Activated CD4-positive, alpha-beta T cell treated with anti-CD3 and anti-CD28 coated beads, Interleukin-2, amount 50 U/mL, for 1 hour (primary cell): ENCODE results near the gene LGALS9C.
"Not testable (repeated sequence)": the region's sequence is repeated elsewhere in the genome, so short reads cannot be mapped to it uniquely, and the experiment has no call there.

ENCODE experiments used
- DNase-seq: peaks from one replicate; pipeline ENCODE4 v3.0.0-alpha.2; 2020

Gene LGALS9C

DNA sequence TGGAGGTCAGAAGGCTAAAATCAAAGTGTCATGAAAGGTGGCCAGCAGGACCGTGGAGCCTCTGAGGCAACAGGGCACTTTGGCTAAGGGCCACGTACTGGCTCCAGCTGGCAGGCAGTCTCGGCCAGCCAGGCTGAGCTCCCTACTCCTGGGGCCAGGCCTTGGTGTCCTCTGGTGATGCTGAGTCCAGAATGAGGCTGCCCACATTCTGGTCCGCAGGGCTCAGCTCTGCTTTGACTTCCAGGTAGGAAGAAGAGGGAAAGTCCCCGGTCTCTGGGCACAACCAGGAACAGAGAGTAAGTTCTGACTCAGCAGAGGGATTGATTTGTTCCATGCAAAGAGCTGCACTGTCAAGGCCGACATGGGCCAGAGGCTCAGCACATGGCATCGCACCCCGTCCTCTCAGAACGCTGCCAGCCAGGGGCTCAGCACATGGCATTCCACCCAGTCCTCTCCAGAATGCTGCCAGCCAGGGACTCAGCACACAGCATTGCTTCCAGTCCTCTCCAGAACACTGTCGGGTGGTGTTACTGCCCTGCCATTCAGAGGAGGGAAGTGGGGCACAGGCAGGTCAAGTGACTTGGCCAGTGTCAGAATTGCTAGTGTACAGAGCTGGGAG is 2.5 kb downstream of the LGALS9C start:
- DNase-seq, result not testable (repeated sequence)

GRCh38 chr17:18481775-18482174 is 5.2 kb downstream of the LGALS9C start:
- DNase-seq, result not testable (repeated sequence)

DNA sequence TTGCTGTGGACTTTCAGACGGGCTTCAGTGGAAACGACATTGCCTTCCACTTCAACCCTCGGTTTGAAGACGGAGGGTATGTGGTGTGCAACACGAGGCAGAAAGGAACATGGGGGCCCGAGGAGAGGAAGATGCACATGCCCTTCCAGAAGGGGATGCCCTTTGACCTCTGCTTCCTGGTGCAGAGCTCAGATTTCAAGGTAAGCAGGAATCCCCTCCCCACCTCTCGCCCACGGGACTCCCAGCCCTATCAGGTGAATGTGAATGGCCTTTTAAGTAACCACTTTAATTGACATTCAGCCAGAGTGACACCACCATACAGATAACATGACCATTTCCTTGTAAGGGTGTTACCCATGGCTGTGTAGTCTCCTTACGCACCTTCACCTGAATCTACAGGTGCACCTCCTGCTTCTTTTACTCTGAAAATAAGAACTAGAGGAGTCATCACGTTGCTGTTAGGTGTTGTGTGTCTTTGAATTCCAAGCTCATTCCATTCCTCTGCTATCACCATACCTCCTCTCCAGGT is 9.4 kb downstream of the LGALS9C start:
- not testable (repeated sequence) for DNase-seq

GRCh38 chr17:18487633-18488032 is 11.0 kb downstream of the LGALS9C start:
- not testable (repeated sequence) for DNase-seq

- not testable (repeated sequence) for DNase-seq
These were observed 12.0 kb downstream of the LGALS9C start for GRCh38 chr17:18488622-18489021.

DNA sequence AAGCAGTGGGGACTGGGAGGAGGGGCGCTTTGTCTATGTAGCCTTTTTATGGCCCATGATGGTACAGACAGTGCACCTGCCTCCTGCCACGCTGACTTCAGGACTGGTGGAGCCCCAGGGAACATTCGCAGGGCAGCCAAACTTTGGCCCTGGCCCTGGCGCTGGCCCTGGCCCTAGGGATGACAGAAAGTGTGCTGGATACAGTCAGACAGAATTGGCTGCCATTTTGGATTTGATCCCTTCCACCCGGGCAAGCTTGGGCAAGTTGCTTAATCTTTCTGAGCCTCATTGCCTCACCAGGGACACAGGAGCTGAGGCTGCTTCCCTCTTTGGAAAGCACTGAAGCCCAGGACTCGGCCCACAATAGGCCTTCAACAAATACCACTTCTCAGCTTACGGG is 13.4 kb downstream of the LGALS9C start:
- DNase-seq, result not testable (repeated sequence)

DNA sequence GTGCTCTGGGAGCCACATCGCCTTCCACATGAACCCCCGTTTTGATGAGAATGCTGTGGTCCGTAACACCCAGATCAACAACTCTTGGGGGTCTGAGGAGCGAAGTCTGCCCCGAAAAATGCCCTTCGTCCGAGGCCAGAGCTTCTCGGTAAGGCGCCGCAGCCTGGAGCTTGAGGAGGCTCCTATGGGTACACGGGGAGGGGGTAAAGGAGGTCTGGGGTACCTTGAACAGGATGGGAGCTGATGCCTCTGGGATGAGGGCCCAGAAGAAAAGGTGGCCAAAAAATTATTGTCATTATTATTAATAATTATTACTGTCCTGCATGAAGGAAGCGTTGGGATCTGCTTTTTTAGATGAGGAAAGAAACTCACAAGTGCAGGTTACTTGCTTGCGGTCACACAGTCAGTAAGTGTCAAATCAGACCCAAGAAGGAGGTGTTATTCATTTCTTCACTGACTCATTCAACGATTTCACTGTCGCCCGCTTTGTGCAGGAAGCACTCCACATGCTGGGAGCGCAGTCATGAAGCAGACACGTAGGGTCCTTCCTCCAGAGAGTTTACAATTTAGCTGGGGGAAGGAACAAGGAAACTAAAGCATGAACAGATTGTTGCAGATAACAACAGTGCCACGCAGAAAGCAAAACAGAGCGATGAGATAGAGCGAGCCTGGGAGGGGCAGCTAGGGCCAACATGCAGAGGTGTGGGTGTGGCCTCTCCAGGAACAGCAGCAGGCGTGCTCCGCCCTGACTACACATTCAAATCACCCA is 16.3 kb downstream of the LGALS9C start:
- not testable (repeated sequence) for DNase-seq

- not testable (repeated sequence) for DNase-seq
These were observed 17.7 kb downstream of the LGALS9C start for GRCh38 chr17:18494250-18494768.

DNA sequence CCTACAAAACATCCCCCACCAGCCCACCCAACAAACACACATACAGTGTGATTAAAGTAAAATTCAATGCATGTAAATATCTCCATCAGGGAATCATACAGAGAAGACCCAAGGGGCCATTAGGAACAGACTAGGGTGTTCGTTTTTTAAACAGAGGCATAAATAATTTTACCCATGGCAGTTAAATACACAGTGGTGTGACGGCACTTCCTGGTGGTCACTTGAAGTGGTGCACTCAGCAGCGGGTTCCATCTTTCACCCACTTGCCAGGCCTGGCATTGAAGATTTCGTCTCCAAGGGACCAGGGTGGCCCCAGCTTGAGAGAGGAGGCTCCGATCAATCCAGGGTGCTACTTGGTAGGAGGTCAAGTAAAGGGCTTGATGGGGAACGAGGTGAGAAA is 20.5 kb downstream of the LGALS9C start:
- not testable (repeated sequence) for DNase-seq

- not testable (repeated sequence) for DNase-seq
These were observed 22.5 kb downstream of the LGALS9C start for GRCh38 chr17:18499100-18499499.

GRCh38 chr17:18499756-18500155 is 23.2 kb downstream of the LGALS9C start:
- DNase-seq, result not testable (repeated sequence)

DNA sequence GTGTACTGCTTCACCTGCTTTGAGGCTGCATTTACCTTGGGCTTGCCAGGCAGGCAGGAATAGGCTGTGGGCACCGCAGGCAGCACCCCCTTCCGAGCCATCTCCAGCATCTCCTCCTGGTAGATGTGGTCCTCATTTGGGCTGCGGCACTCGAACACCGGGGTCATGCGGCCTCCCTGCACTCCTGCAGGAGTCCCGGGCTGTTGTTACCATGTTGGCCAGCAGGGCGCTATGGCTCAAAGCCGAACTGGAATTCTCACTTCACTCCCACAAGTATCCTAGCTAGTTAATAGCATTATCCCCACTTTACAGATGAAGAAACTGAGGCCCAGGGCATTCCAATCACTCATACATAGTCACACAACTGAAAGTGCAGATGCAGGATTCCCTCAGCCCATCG is 23.7 kb downstream of the LGALS9C start:
- not testable (repeated sequence) for DNase-seq

DNA sequence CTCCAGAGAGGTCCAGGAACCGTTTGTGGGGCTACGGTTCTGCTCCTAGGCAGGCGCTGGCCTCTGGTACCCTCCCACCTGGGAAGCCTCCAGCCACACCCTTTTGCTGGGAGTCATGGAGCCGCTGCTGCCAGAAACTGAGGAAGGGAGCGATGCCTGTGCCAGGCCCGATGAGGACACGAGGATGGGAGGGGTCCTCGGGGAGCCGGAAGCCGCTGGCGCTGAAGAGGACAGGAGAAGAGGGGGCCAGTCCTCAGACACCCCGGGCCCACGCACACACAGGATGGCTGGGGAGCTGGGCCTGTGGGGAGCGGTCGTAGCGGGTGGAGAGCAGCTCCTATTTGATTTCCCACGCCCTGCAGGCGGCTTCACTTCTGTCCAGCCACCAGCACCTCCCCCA is 24.2 kb downstream of the LGALS9C start:
- DNase-seq, result not testable (repeated sequence)

DNA sequence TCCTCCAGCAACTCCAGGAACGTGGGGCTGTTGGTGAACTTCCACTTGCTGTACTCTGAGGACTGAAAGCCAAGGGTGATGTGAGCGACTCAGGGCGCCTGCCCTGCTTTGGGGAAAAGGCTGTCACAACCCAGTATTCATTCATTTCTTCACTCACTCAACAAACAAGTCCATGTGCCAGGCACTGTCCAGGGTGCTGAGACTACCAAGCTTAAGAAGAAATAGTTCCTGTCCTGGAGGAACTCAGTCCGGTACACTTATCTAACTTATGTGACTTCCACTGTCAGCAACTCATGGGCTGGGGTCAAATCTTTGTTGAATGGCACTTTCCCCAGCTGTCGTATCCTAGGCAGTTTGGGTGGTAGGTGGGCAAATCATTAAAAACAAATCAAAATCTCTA is 26.6 kb downstream of the LGALS9C start:
- not testable (repeated sequence) for DNase-seq

DNA sequence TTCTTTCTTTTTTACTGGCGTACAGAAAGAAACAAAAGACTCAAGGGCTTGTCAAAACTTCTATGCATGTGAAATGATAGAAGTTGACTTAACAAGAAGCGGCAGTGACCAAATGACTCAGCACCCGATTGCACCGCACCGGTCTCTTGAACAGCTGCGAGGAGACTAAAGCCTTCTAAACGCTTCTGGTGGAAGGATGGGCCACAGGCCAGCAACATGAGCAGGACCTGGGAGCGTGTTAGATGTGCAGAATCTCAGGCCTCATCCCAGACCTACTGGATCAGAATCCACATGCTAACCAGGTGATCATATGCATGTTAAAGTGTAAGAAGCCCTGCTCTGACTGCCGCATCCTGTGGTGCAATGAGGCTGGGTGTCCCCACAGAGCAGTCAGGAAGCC is 31.1 kb downstream of the LGALS9C start:
- not testable (repeated sequence) for DNase-seq

DNA sequence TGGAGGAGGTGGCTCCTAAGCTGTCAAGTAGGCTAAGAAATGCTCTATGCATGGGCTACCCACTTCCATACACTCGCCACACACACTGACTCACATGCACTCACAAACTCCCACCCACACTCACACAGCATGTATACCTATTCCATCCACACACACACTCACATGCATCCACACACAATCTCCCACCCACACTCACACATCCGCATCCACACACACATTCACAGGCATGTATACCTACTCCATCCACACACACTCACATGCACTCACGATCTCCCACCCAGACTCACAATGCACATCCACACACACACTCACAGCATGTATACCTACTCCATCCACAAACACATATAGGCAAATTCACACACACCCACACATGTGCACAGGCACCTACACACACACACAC is 32.1 kb downstream of the LGALS9C start:
- DNase-seq, result not testable (repeated sequence)

DNA sequence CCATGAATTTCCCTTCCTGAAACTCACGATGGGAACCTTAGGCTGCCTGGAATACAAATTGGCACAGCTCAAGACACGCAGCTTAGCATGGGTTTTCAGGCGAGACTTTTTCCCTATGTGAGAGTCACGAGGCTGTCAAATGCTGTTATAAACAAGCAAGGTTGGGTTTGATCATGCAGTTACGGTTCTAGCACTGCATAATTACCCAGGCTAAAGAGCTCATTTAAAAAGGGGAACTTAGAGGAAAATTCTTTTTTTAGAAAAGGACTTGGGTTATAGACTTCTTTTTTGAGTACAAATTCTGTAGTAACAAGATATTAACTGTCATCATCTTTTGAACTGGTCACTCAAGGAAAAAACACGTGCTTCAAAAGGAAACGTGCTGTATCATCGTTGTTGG is 44.5 kb downstream of the LGALS9C start:
- DNase-seq, result not testable (repeated sequence)

DNA sequence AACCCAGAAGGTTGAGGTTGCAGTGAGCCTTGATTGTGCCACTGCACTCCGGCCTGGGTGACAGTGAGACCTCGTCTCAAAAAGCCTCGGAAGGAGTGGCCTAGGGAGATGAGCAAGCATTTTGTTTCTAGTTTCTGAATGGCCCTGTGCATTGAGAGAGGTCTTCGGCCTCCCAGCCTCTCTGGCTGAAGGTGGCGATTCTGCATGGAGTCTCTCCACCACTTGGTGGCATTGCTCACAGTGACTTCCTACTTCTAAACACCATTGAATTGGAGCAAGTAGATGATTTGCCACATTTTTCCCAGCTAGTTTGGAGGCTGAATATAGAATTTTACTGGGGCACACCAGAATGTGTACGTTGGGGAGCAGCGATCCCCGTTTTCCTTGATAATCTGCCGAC is 48.4 kb downstream of the LGALS9C start:
- not testable (repeated sequence) for DNase-seq

GRCh38 chr17:18526168-18526800 is 49.7 kb downstream of the LGALS9C start:
- DNase-seq, result not testable (repeated sequence)

DNA sequence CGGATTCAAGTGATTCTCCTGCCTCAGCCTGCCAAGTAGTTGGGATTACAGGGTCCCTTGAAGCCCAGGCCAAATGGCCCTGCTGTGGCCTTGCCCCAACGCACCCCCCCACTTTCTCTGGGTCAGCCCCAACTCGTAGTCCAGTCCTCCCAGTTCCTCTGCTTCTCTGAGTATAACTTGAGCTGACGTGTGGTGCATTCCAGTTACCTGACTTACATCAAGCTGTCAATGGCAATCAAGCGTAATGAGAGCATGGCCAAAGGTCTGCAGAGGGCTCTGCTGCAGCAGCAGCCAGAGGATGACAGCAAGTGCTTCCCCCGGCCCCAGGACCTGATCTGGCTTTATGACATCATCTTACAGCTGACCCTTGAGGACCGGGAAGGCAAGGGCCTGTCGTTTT is 50.8 kb downstream of the LGALS9C start:
- DNase-seq, result not testable (repeated sequence)

DNA sequence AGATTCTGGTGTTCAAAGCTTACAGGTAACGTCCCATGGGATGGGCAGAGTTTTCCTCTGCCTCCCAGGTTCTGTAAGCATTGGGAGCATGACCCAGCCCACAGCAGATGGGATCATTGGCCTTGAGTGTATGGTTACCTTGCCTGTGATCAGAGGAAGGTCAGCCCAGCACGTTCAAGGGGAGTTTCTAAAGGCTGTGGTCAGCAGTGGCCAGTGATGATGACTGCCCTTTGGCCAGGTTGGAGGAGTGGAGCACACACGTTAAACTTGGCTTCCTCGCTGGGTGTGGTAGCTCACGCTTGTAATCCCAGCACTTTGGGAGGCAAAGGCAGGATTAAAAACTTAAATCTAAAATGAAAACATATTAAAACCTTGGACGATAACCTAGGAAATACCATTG is 51.8 kb downstream of the LGALS9C start:
- DNase-seq, result not testable (repeated sequence)

GRCh38 chr17:18528899-18529500 is 52.4 kb downstream of the LGALS9C start:
- not testable (repeated sequence) for DNase-seq

DNA sequence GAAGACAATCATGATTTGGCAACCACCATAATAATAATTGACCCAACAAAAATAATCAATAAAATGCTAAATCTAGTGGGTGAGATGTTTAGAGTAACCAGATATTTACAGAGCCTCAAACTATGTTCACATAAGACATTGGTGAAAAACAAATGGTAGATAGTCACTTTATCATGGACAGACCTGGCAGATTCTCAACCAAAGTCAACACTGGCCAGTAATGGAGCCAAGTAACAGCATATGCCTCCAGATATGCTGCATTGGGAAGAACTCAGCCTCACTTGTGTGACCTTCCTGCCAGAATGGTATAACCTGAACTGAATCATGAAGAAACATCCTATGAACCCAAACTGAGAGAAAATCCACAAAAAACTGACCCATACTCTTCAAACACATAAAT is 53.8 kb downstream of the LGALS9C start:
- not testable (repeated sequence) for DNase-seq
